ENCODE measurements around the gene ARHGAP35. TPM values are rescaled to one million over a fixed set of nuclear protein-coding genes. Genes with fewer than 3 reads are reported as not detected.

The ARHGAP35 gene
- total RNA-seq, 1 experiment from 2014 or later: 84.8 TPM

DNA sequence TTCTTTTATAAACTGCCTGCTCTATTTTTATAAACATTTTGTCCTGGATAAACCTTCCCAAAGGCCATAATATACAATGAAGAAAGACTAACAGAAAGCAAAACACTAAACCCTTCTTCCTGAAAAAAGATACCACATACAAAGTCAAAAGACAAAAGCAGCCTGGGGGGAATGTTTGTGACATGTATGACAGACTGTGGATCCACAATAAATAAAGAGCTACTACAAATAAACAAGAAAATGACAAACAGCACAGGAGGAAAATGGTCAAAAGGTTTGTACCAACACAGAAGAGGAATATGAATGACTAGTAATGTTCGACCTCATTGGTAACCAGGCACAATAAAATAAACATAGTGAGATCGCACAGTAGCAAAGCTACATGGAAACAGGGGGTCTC lies 29.9 kb upstream of the ARHGAP35 start:
- H3K9me3 Mint-ChIP-seq (ENCODE audit: low read depth, unreplicated experiment): no peaks in the 10 kb centered on the region
- no TSS peak for BruUV-seq (replicated peaks)
- no peak overlapping the region for H3K27ac Mint-ChIP-seq (ENCODE audit: unreplicated experiment)
- no peak for DNase-seq
- peaks cover 12% of the 10 kb centered on the region for H3K4me1 Mint-ChIP-seq (ENCODE audit: low read depth, unreplicated experiment)
- no peak for TF ChIP-seq CTCF (IDR thresholded peaks at IDR 0.05; ENCODE audit: unreplicated experiment)
- peaks cover 6% of the 10 kb centered on the region for H3K36me3 Mint-ChIP-seq (ENCODE audit: insufficient read depth, unreplicated experiment)
- intact Hi-C loops (cut with micrococcal nuclease; ENCODE audit: unreplicated experiment): no loop called here
- no peak overlapping the region for H3K4me3 Mint-ChIP-seq (ENCODE audit: low read depth, unreplicated experiment)
- CTCF ChIA-PET: interaction anchor here (1.6 kb wide), 1 partner anchor 66 kb away, joined by 3 read pairs; no protein-coding TSS in a partner anchor
- H3K27me3 Mint-ChIP-seq (ENCODE audit: unreplicated experiment): no peaks in the 10 kb centered on the region

DNA sequence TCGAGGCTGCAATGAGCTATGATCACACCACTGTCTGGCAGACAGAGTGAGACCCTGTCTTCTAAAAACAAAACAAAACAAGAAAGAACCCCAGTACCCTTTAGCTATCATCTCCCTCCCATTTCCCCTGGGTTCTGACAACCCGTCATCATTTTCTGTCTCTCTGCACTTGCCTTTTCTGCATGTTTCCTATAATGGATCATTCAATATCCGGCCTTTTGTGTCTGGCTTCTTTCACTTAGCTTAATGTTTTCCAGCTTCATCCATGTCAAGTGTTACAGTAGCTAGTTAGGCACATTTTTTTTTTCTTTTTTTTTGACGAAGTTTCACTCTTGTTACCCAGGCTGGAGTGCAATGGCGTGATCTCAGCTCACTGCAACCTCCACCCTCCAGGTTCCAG lies 26.7 kb upstream of the ARHGAP35 start:
- H3K4me1 Mint-ChIP-seq (ENCODE audit: low read depth, unreplicated experiment): peaks cover 17% of the 10 kb centered on the region
- no peak overlapping the region for H3K27ac Mint-ChIP-seq (ENCODE audit: unreplicated experiment)
- CTCF ChIA-PET: interaction anchor here (0.7 kb wide), 1 partner anchor 77 kb away, joined by 3 read pairs; no protein-coding TSS in a partner anchor
- peaks cover 23% of the 10 kb centered on the region for H3K36me3 Mint-ChIP-seq (ENCODE audit: insufficient read depth, unreplicated experiment)
- BruUV-seq (replicated peaks): no TSS peak
- no peak for TF ChIP-seq CTCF (IDR thresholded peaks at IDR 0.05; ENCODE audit: unreplicated experiment)
- no peak overlapping the region for H3K4me3 Mint-ChIP-seq (ENCODE audit: low read depth, unreplicated experiment)
- H3K27me3 Mint-ChIP-seq (ENCODE audit: unreplicated experiment): no peaks in the 10 kb centered on the region
- DNase-seq: no peak
- intact Hi-C loops (cut with micrococcal nuclease; ENCODE audit: unreplicated experiment): no loop called here
- no peaks in the 10 kb centered on the region for H3K9me3 Mint-ChIP-seq (ENCODE audit: low read depth, unreplicated experiment)

GRCh38 chr19:46834984-46835383 lies 25.8 kb upstream of the ARHGAP35 start:
- H3K27me3 Mint-ChIP-seq (ENCODE audit: unreplicated experiment): no peaks in the 10 kb centered on the region
- H3K36me3 Mint-ChIP-seq (ENCODE audit: insufficient read depth, unreplicated experiment): peaks cover 28% of the 10 kb centered on the region
- intact Hi-C loops (cut with micrococcal nuclease; ENCODE audit: unreplicated experiment): no loop called here
- peaks cover 17% of the 10 kb centered on the region for H3K4me1 Mint-ChIP-seq (ENCODE audit: low read depth, unreplicated experiment)
- BruUV-seq (replicated peaks): no TSS peak
- no peak for DNase-seq
- H3K27ac Mint-ChIP-seq (ENCODE audit: unreplicated experiment): no peak overlapping the region
- TF ChIP-seq CTCF (IDR thresholded peaks at IDR 0.05; ENCODE audit: unreplicated experiment): no peak
- no peak overlapping the region for H3K4me3 Mint-ChIP-seq (ENCODE audit: low read depth, unreplicated experiment)
- no peaks in the 10 kb centered on the region for H3K9me3 Mint-ChIP-seq (ENCODE audit: low read depth, unreplicated experiment)
- CTCF ChIA-PET: no interaction called here

- Mint-ChIP-seq H3K27me3 (ENCODE audit: unreplicated experiment) (no peaks in the 10 kb centered on the region), H3K36me3 (ENCODE audit: insufficient read depth, unreplicated experiment) (peaks cover 41% of the 10 kb centered on the region), H3K4me1 (ENCODE audit: low read depth, unreplicated experiment) (peaks cover 44% of the 10 kb centered on the region), H3K4me3 (ENCODE audit: low read depth, unreplicated experiment) (no peak overlapping the region), H3K27ac (ENCODE audit: unreplicated experiment) (no peak overlapping the region), H3K9me3 (ENCODE audit: low read depth, unreplicated experiment) (no peaks in the 10 kb centered on the region)
- CTCF ChIA-PET: no interaction called here
- intact Hi-C loops (cut with micrococcal nuclease; ENCODE audit: unreplicated experiment): no loop called here
- TSS peak; percentile 60 for BruUV-seq (replicated peaks)
- DNase-seq: no peak
- no peak for TF ChIP-seq CTCF (IDR thresholded peaks at IDR 0.05; ENCODE audit: unreplicated experiment)
Measured at GRCh38 chr19:46838160-46838559, 22.6 kb upstream of the ARHGAP35 start.

Measured in Calu3 (cell line).